Pancreas (tissue), 10 donors: ENCODE measurements around the gene NDNF. TPM values are rescaled to one million over a fixed set of nuclear protein-coding genes. Genes with fewer than 3 reads are reported as not detected.

Source experiments
- ATAC-seq, 4 donors: fragments of 200-7000 bp; cut with Tn5 transposase; one replicate each; pipeline versions ENCODE4 v1.8.0 to v1.9.1; 2020; ENCODE audit warnings: mild to moderate bottlenecking in 4 of 4, moderate library complexity in 4 of 4
- DNase-seq, 6 donors: peaks; one replicate each; pipeline ENCODE4 v3.0.0-alpha.2; 2020
- FAIRE-seq: peaks from 2 replicates; lab custom pipeline; 2012; peaks lifted over from hg19 to GRCh38; lab: Jason Lieb, UNC
- H3K27ac ChIP-seq, 4 donors: fragments of 200-600 bp; sonication (generic); 1 replicate in 3 of 4; 2 replicates in 1 of 4; pipeline versions ENCODE4 v1.5.0 to v1.8.0; 2020
- H3K27me3 ChIP-seq, 4 donors: fragments of 200-600 bp; one replicate each; pipeline ENCODE4 v1.8.0; 2021
- H3K36me3 ChIP-seq, 3 donors: fragments of 200-600 bp; sonication (generic) in 1 of 3; one replicate each; pipeline versions ENCODE4 v1.5.0 to v1.8.0; 2020 to 2021
- H3K4me1 ChIP-seq, 3 donors: fragments of 200-600 bp; one replicate each; pipeline ENCODE4 v1.8.0; 2021
- H3K4me3 ChIP-seq, 4 donors: fragments of 200-600 bp; sonication (generic) in 2 of 4; one replicate each; pipeline versions ENCODE4 v1.5.0 to v1.8.0; 2020 to 2021
- H3K9me3 ChIP-seq, 4 donors: fragments of 200-600 bp; one replicate each; pipeline ENCODE4 v1.8.0; 2021
- WGBS, 2 donors: extraction: QIAGEN DNeasy Blood & Tissue Kit; methylation state at CpG; one replicate each; pipeline ENCODE4 v1.1.7; 2013; 5-methylcytosine and 5-hydroxymethylcytosine counted together
- intact Hi-C, 3 donors: fragments of 100-400 bp; cut with DNase I; formaldehyde crosslinking; loops; one replicate each; pipeline versions ENCODE4 v1.11.1 to v1.14.2; 2022
- polyA plus RNA-seq, 2 donors: library from polyadenylated mRNA; stranded (reverse); fragments of 200-250 nt; gene quantifications; one replicate each; pipeline ENCODE4 v1.2.3, GENCODE V29; 2013
- total RNA-seq, 6 donors: library from RNA; stranded (reverse); fragmentation: NEBNext Ultra II Directional in 4 of 6; extraction: Animal tissue kit (Norgen Biotek cat#: 25700) in 4 of 6; gene quantifications; one replicate each; pipeline versions ENCODE4 v1.2.1 to v1.2.4, GENCODE V29; 2021 to 2023
- TF ChIP-seq, protein P1 (sequence below), 4 donors: fragments of 200-600 bp; sonication (generic) in 3 of 4; IDR thresholded peaks; one replicate each; pipeline versions ENCODE4 v1.5.0 to v1.8.0; 2021; ENCODE audit warnings: antibody characterized with exemption in 4 of 4
- donor health status: healthy with polysubstance abuse.
- donor health status: DM: no; HTN: no; CAD: no; lungs with moderate emphysema.
- donor health status: DM: no; HTN: no; CAD: no.
- donor health status: control.
- donor health status: control.
- donor health status: Bipolar disorder and iron deficiency.
- donor health status: DM: yes; HTN: yes; CAD: no.
- donor health status: DM: no; HTN: no; CAD: no.
- donor health status: DM: no; HTN: no; CAD: no.
- donor health status: DM: yes; HTN: yes; CAD: no.

Gene NDNF
- total and polyA plus RNA-seq, 8 donors: 0.12 to 0.43 (median 0.28) TPM

- no peak for ATAC-seq
- WGBS, 2 donors: 2% methylated on average over 33 to 34 of the region's 34 CpGs
- no peaks in the 10 kb centered on the region for H3K9me3 ChIP-seq
- peak in 1 of 6 donors; percentile 21 for DNase-seq
- H3K4me3 ChIP-seq: peak overlapping the region; percentile 34 to 47 (median 39)
- no peaks in the 10 kb centered on the region for H3K36me3 ChIP-seq
- H3K4me1 ChIP-seq: peaks cover 0 to 12% (median 5%) of the 10 kb centered on the region in 3 donors
- intact Hi-C loops: no loop called here
- peaks cover 0 to 7% (median 0%) of the 10 kb centered on the region in 4 donors for H3K27me3 ChIP-seq
- no peak for FAIRE-seq
- TF ChIP-seq, protein P1, sequence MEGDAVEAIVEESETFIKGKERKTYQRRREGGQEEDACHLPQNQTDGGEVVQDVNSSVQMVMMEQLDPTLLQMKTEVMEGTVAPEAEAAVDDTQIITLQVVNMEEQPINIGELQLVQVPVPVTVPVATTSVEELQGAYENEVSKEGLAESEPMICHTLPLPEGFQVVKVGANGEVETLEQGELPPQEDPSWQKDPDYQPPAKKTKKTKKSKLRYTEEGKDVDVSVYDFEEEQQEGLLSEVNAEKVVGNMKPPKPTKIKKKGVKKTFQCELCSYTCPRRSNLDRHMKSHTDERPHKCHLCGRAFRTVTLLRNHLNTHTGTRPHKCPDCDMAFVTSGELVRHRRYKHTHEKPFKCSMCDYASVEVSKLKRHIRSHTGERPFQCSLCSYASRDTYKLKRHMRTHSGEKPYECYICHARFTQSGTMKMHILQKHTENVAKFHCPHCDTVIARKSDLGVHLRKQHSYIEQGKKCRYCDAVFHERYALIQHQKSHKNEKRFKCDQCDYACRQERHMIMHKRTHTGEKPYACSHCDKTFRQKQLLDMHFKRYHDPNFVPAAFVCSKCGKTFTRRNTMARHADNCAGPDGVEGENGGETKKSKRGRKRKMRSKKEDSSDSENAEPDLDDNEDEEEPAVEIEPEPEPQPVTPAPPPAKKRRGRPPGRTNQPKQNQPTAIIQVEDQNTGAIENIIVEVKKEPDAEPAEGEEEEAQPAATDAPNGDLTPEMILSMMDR (IDR thresholded peaks at IDR 0.05): no peak
- H3K27ac ChIP-seq: no peak overlapping the region
Measured at GRCh38 chr4:121071640-121072223, 603 bp downstream of the NDNF start.

DNA sequence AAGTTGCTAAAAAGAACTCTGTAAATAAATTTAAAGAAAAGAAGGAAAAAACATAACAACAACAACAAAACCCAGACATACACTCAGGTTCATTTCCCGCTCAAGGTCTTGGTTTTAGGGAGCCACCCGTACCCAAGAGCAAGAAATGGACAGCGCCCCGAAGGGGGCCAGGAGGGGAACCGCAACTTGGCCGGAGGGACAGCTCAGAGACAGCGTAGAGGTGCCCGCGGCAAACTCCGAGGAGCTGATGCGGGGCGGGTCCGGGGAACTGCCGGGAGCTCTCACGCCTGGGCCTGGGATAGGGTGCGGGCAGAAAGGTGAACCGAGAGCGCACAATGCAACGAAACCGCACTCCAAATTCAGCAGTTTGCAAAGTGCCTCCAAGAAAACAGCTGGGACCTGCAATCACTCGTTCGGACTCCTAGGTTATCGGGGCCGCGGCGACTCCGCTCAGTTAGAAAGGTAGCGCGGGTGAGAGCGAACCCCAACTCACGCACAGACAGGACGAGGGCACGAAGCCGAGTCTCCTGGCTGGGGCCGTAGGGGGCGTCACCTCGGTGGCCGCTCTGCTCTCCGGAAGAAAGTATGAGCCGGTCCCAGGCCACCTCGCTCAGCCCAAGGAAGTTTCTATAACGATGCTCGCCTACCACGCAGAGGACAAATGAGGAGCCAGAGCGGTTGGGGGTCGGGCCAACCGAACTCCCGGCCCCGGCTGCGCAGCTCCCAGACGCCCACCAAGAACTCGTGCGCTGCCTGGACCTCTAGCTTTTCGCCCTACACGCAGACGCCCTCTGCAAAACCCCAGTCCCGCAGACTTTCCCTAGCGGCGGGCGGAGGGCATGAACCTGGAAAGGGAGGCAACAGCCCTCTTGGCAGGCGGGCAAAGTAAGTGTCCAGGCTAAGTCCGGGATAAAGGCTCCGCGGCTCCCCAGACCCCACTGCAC is 1.4 kb downstream of the NDNF start:
- Histone ChIP-seq H3K27me3 (peaks cover 0 to 7% (median 0%) of the 10 kb centered on the region in 4 donors), H3K4me3 (peak overlapping the region; percentile 14 to 47 (median 37)), H3K36me3 (no peaks in the 10 kb centered on the region), H3K4me1 (peaks cover 0 to 12% (median 5%) of the 10 kb centered on the region in 3 donors), H3K27ac (no peak overlapping the region), H3K9me3 (no peaks in the 10 kb centered on the region)
- ATAC-seq: peak; percentile 75 to 85 (median 79)
- TF ChIP-seq, protein P1 (IDR thresholded peaks at IDR 0.05): peak in 3 of 4 donors; percentile 11 to 24 (median 18)
- 7% methylated on average over 54 to 64 of the region's 64 CpGs for WGBS, 2 donors
- DNase-seq: peak; percentile 28 to 79 (median 52)
- intact Hi-C loops: no loop called here
- FAIRE-seq: no peak

GRCh38 chr4:121070274-121070673 is 2.1 kb downstream of the NDNF start:
- Histone ChIP-seq H3K27me3 (peaks cover 0 to 7% (median 0%) of the 10 kb centered on the region in 4 donors), H3K9me3 (no peaks in the 10 kb centered on the region), H3K27ac (no peak overlapping the region), H3K4me1 (peaks cover 0 to 12% (median 5%) of the 10 kb centered on the region in 3 donors), H3K4me3 (no peak overlapping the region), H3K36me3 (no peaks in the 10 kb centered on the region)
- DNase-seq (no peak), ATAC-seq (no peak), FAIRE-seq (no peak)
- TF ChIP-seq, protein P1 (IDR thresholded peaks at IDR 0.05): no peak
- intact Hi-C loops: no loop called here
- WGBS, 2 donors: 81 to 86% methylated on average over 12 of the region's 12 CpGs

GRCh38 chr4:121069430-121069829 is 2.9 kb downstream of the NDNF start:
- Histone ChIP-seq H3K27me3 (peaks cover 0 to 7% (median 0%) of the 10 kb centered on the region in 4 donors), H3K4me3 (no peak overlapping the region), H3K9me3 (no peaks in the 10 kb centered on the region), H3K4me1 (peaks cover 0 to 12% (median 5%) of the 10 kb centered on the region in 3 donors), H3K36me3 (no peaks in the 10 kb centered on the region), H3K27ac (no peak overlapping the region)
- FAIRE-seq (no peak), ATAC-seq (no peak), DNase-seq (no peak)
- 92 to 96% methylated on average over 1 of the region's 1 CpG for WGBS, 2 donors
- intact Hi-C loops: no loop called here
- TF ChIP-seq, protein P1 (IDR thresholded peaks at IDR 0.05): no peak
